ENCODE results near the gene KPNA3.

DNA sequence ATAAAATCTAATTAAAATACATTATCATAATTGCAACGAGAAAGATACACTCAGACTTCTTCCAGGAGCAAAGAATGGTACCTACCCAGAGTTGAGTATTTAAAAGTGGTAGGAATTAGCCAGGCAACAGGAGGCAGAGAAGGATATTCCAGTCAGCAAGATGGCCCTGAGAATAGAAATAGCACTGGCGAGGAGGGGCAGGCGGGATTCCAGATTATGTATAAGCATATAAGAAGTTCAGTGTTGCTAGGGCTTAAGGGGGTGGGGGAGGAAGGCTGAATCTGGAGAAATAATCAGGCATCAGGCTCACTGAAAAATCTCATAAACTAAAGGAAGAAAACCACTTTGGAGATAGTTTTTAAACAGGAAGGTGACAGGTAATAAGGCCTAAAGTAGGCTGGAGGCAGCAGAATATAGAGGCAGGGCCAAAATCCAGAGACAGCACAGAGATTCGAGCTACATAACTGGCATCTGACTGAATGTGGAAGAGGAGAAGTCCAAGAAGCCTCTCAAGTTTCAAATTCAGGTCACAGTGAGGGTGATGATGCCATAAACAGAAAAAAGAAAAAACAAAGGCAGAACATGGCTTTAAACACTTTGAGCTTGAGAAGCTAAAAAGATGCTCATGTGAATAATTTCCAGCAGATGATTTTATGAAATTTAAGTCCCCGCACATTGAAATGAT lies 7.5 kb downstream of the KPNA3 start:
- TF ChIP-seq CTCF (IDR thresholded peaks at IDR 0.05) (no peak), POLR2A (IDR thresholded peaks at IDR 0.05) (no peak)
